ENCODE measurements around the gene PCAT7. TPM values are rescaled to one million over a fixed set of nuclear protein-coding genes. Genes with fewer than 3 reads are reported as not detected.
"Not testable (repeated sequence)": the region's sequence is repeated elsewhere in the genome, so short reads cannot be mapped to it uniquely, and the experiment has no call there.

Gene PCAT7
- not detected in 2 replicates for total RNA-seq

DNA sequence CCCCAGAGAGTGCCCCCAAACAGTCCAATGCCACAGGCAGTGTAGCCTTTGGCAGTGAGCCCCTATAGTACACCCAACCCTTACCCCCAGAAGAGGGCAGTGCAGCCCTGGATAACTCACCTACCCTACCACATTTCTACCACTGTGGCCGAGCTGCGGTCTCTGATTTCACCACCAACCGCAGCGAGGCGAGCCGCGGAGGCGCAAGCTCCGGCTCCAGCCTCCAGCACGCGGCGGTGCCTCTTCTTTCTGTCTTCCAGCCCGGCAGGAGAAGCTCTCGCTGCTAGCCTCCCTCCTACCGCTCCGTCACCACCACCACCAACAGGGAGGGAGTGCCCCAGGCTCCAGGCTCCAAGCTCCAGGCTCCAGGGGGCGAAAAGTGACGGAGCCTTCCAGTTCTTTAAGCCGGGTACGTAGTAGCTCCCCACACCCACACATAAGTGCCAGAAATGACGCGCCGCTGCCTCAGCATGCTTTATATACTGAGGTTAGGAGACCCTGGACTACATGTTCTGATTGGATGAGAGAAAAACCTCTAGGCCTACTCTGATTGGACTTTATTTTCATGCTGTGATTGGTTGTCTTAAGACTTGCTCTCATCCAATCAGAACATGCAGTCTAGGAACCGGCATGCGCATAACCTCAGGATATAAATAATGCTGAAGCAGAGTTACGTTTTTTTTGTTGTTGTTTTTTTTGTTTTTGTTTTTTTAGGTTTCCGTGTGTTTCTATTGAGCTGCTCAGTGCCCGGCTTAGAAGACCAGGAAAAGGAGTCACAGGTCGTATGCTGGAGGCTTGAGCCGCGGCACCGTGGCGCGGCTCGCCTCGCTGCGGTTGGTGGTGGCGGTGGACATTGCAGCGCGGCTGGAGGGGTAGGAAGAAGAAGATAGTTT lies at the start of gene PCAT7:
TSS of gene PCAT7 (plus strand) at position 645 of the 893 bp plus-strand sequence.
- Mint-ChIP-seq H3K4me1 (no peaks in the 10 kb centered on the region), H3K4me3 (no peak within 1 kb of the TSS), H3K36me3 (ENCODE audit: low read depth) (no peaks in the 10 kb centered on the region), H3K27ac (no peak within 1 kb of the TSS), H3K27me3 (peaks cover 7% of the 10 kb centered on the region), H3K9me3 (no peaks in the 10 kb centered on the region)
- ChIA-PET CTCF (no interaction called here), POLR2A (no interaction called here)
- TF ChIP-seq, protein P1, sequence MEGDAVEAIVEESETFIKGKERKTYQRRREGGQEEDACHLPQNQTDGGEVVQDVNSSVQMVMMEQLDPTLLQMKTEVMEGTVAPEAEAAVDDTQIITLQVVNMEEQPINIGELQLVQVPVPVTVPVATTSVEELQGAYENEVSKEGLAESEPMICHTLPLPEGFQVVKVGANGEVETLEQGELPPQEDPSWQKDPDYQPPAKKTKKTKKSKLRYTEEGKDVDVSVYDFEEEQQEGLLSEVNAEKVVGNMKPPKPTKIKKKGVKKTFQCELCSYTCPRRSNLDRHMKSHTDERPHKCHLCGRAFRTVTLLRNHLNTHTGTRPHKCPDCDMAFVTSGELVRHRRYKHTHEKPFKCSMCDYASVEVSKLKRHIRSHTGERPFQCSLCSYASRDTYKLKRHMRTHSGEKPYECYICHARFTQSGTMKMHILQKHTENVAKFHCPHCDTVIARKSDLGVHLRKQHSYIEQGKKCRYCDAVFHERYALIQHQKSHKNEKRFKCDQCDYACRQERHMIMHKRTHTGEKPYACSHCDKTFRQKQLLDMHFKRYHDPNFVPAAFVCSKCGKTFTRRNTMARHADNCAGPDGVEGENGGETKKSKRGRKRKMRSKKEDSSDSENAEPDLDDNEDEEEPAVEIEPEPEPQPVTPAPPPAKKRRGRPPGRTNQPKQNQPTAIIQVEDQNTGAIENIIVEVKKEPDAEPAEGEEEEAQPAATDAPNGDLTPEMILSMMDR (IDR thresholded peaks at IDR 0.05): no peak
- ATAC-seq (ENCODE audit: low read depth) (peak; percentile 47), DNase-seq (no peak)
- intact Hi-C loops (cut with micrococcal nuclease): loop anchor here (1.0 to 10.0 kb wide), 2 partner anchors 49 to 570 kb away; no protein-coding TSS in a partner anchor

DNA sequence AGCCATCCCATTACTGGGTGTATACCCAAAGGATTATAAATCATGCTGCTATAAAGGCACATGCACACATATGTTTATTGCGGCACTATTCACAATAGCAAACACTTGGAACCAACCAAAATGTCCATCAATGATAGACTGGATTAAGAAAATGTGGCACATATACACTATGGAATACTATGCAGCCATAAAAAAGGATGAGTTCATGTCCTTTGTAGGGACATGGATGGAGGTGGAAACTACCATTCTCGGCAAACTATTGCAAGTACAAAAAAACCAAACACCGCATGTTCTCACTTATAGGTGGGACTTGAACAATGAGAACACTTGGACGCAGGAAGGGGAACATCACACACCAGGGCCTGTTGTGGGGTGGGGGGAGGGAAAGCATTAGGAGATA lies 48.5 kb upstream of the PCAT7 start:
- H3K4me1 Mint-ChIP-seq; CTCF ChIA-PET; H3K27ac Mint-ChIP-seq; ATAC-seq (ENCODE audit: low read depth); H3K9me3 Mint-ChIP-seq; POLR2A ChIA-PET; DNase-seq; H3K4me3 Mint-ChIP-seq; intact Hi-C loops (cut with micrococcal nuclease); H3K36me3 Mint-ChIP-seq (ENCODE audit: low read depth); H3K27me3 Mint-ChIP-seq: not testable (repeated sequence)

DNA sequence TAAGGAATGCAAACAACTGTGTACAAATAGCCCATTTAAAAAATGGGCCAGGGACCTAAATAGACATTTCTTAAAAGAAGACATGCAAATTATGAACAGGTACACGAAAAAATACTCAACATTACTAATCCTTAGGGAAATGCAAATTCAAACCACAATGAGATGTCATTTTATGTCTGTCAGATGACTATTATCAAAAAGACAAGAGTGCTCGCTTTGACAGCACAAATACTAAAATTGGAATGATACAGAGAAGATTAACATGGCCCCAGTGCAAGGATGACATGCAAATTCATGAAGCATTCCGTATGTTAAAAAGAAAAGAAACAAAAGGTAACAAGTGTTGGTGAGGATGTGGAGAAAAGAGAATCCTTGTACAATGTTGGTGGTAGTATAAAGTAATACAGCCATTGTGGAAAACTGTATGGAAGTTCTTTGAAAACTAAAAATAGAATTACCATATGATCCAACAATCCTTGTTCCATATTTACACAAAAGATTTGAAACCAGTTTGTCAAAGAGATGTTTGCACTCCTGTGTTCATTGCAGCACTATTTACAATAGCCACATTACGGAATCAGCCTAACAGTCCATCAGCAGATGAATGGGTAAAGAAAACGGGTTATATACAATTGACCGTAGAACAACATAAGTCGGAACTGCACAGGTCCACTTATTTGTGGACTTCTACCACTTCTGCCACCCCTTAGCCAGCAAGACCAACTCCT lies 47.2 kb upstream of the PCAT7 start:
- peaks cover 2% of the 10 kb centered on the region for H3K9me3 Mint-ChIP-seq
- ATAC-seq (ENCODE audit: low read depth): no peak
- no peak for DNase-seq
- POLR2A ChIA-PET: no interaction called here
- H3K36me3 Mint-ChIP-seq (ENCODE audit: low read depth): no peaks in the 10 kb centered on the region
- no peak overlapping the region for H3K27ac Mint-ChIP-seq
- peaks cover 7% of the 10 kb centered on the region for H3K27me3 Mint-ChIP-seq
- intact Hi-C loops (cut with micrococcal nuclease): no loop called here
- CTCF ChIA-PET: no interaction called here
- H3K4me3 Mint-ChIP-seq: no peak overlapping the region
- peaks cover 4% of the 10 kb centered on the region for H3K4me1 Mint-ChIP-seq
- TF ChIP-seq, protein P1 (IDR thresholded peaks at IDR 0.05): no peak

DNA sequence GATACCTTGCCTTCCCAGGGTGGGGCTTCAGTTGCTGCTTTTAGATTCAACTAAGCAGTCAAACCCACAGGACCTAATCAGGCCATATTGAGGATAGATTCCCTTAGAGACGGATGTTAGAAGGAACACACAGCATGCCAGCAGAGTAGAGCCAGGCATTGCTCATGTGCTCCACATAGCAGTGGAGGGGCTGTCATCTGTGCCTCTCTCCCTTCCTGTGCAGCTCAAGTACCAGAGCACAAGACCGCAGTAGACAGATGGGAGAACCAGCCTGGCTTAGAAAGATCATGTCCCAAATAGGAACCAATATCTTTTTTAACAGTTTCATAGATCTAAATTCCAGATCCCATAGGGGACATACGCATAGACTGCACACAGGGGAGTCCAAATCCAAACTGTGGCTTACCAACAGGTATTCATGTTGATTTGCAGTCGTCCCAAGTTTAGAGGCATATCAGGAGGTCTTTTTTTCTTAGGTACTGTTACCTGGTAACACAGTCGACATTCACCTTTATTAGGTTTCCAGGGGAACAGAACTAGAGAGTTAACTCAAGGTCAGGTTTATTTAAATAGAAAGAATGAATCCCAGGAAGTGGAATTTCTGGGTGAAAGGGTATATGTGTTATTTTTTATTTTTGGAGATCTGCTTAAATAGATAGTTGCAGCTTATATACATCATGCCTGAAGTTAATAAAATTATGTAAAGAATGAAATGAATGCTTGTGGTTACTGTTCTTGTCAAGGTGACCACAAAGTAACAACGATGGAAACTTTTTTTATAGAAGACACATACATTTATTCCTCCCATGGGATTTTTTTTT lies 43.5 kb upstream of the PCAT7 start:
- ATAC-seq (ENCODE audit: low read depth): no peak
- H3K4me3 Mint-ChIP-seq: no peak overlapping the region
- no peak overlapping the region for H3K27ac Mint-ChIP-seq

DNA sequence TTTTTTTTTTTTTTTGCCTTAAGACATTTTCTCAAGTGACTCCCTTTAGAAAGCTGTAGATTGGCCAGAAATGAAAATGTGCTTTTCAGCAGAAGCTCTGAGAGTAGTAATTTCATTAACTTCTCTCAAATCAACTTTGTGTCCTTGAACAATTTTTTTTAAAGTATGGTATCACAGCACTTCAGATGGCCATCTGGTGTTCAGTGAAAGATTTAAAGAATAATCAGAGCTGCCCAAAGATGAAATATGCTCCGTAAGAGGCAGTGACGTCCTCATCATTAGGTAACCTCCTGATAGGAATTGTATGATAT lies 43.0 kb upstream of the PCAT7 start:
- peaks cover 4% of the 10 kb centered on the region for H3K27me3 Mint-ChIP-seq
- ATAC-seq (ENCODE audit: low read depth) (no peak), DNase-seq (no peak)
- H3K4me3 Mint-ChIP-seq: no peak overlapping the region
- H3K27ac Mint-ChIP-seq: no peak overlapping the region
- POLR2A ChIA-PET: no interaction called here
- H3K9me3 Mint-ChIP-seq: no peaks in the 10 kb centered on the region
- CTCF ChIA-PET: no interaction called here
- H3K4me1 Mint-ChIP-seq: peaks cover 4% of the 10 kb centered on the region
- TF ChIP-seq, protein P1 (IDR thresholded peaks at IDR 0.05): no peak
- H3K36me3 Mint-ChIP-seq (ENCODE audit: low read depth): no peaks in the 10 kb centered on the region
- intact Hi-C loops (cut with micrococcal nuclease): no loop called here

More for the DNA sequence above, 43.5 kb upstream of the PCAT7 start:
- TF ChIP-seq, protein P1 (IDR thresholded peaks at IDR 0.05): no peak
- intact Hi-C loops (cut with micrococcal nuclease): no loop called here
- CTCF ChIA-PET: no interaction called here
- H3K36me3 Mint-ChIP-seq (ENCODE audit: low read depth): no peaks in the 10 kb centered on the region
- DNase-seq: no peak
- POLR2A ChIA-PET: no interaction called here
- H3K4me1 Mint-ChIP-seq: peaks cover 4% of the 10 kb centered on the region
- peaks cover 2% of the 10 kb centered on the region for H3K27me3 Mint-ChIP-seq
- H3K9me3 Mint-ChIP-seq: no peaks in the 10 kb centered on the region

Measured in activated B cell treated with CpG ODN at 0.5 μM for 24 hours (primary cell).